ENCODE results near the gene PM20D1. TPM values are rescaled to one million over a fixed set of nuclear protein-coding genes. Genes with fewer than 3 reads are reported as not detected.

Gene PM20D1
- total and polyA plus RNA-seq, 2 donors (not counting 1 experiment from before 2014, with no cell fraction given), result not detected

- Histone ChIP-seq H2AFZ (ENCODE audit: low read length) (no peak overlapping the region), H3K4me3 (replicated peaks in 1 of 4; ENCODE audit: control extremely low read depth in 1 of 4, insufficient read depth in 1 of 4, low read depth in 3 of 4, low read length in 4 of 4) (no peak overlapping the region), H3K4me1 (ENCODE audit: control insufficient read depth, extremely low read depth, insufficient read depth, low read length) (no peaks in the 10 kb centered on the region), H3K4me2 (ENCODE audit: extremely low read depth, insufficient read depth, low read length) (no peak overlapping the region), H3K27ac (ENCODE audit: insufficient read depth, low read length) (no peak overlapping the region), H3K79me2 (ENCODE audit: control insufficient read depth, insufficient read depth, low read length) (no peaks in the 10 kb centered on the region), H4K20me1 (ENCODE audit: control insufficient read depth, extremely low read depth, insufficient read depth, low read length) (no peaks in the 10 kb centered on the region), H3K9me3 (ENCODE audit: control insufficient read depth, insufficient read depth, low read depth, low read length) (no peaks in the 10 kb centered on the region), H3K27me3 (ENCODE audit: control insufficient read depth, insufficient read depth, low read length) (no peaks in the 10 kb centered on the region), H3K9ac (ENCODE audit: insufficient read depth, low read length) (no peak overlapping the region), H3K36me3 (ENCODE audit: control insufficient read depth, insufficient read depth, low read length) (no peaks in the 10 kb centered on the region)
- TF ChIP-seq EZH2 (IDR thresholded peaks at IDR 0.05; ENCODE audit: low read length, missing control alignments) (no peak), CTCF (conservative IDR thresholded peaks at IDR 0.05 in 1 of 2, IDR thresholded peaks at IDR 0.05 in 1 of 2; ENCODE audit: low read depth in 1 of 2, low read length in 2 of 2) (no peak)
- no peak for DNase-seq (ENCODE audit: low read depth in 2 of 2)
Measured at GRCh38 chr1:205782627-205783432, 67.1 kb downstream of the PM20D1 start.

- H3K79me2 ChIP-seq (ENCODE audit: control insufficient read depth, insufficient read depth, low read length), result no peaks in the 10 kb centered on the region
- H3K4me2 ChIP-seq (ENCODE audit: extremely low read depth, insufficient read depth, low read length), result no peak overlapping the region
- no peaks in the 10 kb centered on the region for H3K9me3 ChIP-seq (ENCODE audit: control insufficient read depth, insufficient read depth, low read depth, low read length)
- no peak for DNase-seq (ENCODE audit: low read depth in 2 of 2)
- H3K36me3 ChIP-seq (ENCODE audit: control insufficient read depth, insufficient read depth, low read length), result no peaks in the 10 kb centered on the region
- H4K20me1 ChIP-seq (ENCODE audit: control insufficient read depth, extremely low read depth, insufficient read depth, low read length), result no peaks in the 10 kb centered on the region
- H3K4me1 ChIP-seq (ENCODE audit: control insufficient read depth, extremely low read depth, insufficient read depth, low read length), result no peaks in the 10 kb centered on the region
- no peaks in the 10 kb centered on the region for H3K27me3 ChIP-seq (ENCODE audit: control insufficient read depth, insufficient read depth, low read length)
- H3K4me3 ChIP-seq (replicated peaks in 1 of 4; ENCODE audit: control extremely low read depth in 1 of 4, insufficient read depth in 1 of 4, low read depth in 3 of 4, low read length in 4 of 4), result no peak overlapping the region
- no peak for TF ChIP-seq EZH2 (IDR thresholded peaks at IDR 0.05; ENCODE audit: low read length, missing control alignments)
- no peak for TF ChIP-seq CTCF (conservative IDR thresholded peaks at IDR 0.05 in 1 of 2, IDR thresholded peaks at IDR 0.05 in 1 of 2; ENCODE audit: low read depth in 1 of 2, low read length in 2 of 2)
- no peak overlapping the region for H3K27ac ChIP-seq (ENCODE audit: insufficient read depth, low read length)
- H3K9ac ChIP-seq (ENCODE audit: insufficient read depth, low read length), result no peak overlapping the region
- H2AFZ ChIP-seq (ENCODE audit: low read length), result no peak overlapping the region
Measured at GRCh38 chr1:205780335-205780734, 69.6 kb downstream of the PM20D1 start.

Other genes with a start within 250 kb of the PM20D1 start
- gene ELK4, start 218.1 kb downstream of the PM20D1 start, total RNA-seq, result 11.0 and 11.7 TPM in 2 replicates
- gene ELK4, start 218.1 kb downstream of the PM20D1 start, polyA plus RNA-seq, result 8.0 and 11.8 TPM in 2 replicates
- 1.5 and 2.3 TPM in 2 replicates for gene SLC45A3, start 169.6 kb downstream of the PM20D1 start, total RNA-seq
- gene SLC45A3, start 169.6 kb downstream of the PM20D1 start, polyA plus RNA-seq, result 0.90 and 1.1 TPM in 2 replicates
- 98.1 and 113 TPM in 2 replicates for gene NUCKS1, start 100.0 kb downstream of the PM20D1 start, total RNA-seq
- 113 and 137 TPM in 2 replicates for gene NUCKS1, start 100.0 kb downstream of the PM20D1 start, polyA plus RNA-seq
- 26.2 and 35.2 TPM in 2 replicates for gene RAB29, start 74.7 kb downstream of the PM20D1 start, total RNA-seq
- 31.5 and 34.5 TPM in 2 replicates for gene RAB29, start 74.7 kb downstream of the PM20D1 start, polyA plus RNA-seq
- 14.6 and 24.6 TPM in 2 replicates for gene SLC41A1, start 36.9 kb downstream of the PM20D1 start, total RNA-seq
- gene SLC41A1, start 36.9 kb downstream of the PM20D1 start, polyA plus RNA-seq, result 28.5 and 28.9 TPM in 2 replicates
- gene SLC26A9, start 93.3 kb upstream of the PM20D1 start, total RNA-seq, result not detected in 2 replicates
- not detected in 2 replicates for gene SLC26A9, start 93.3 kb upstream of the PM20D1 start, polyA plus RNA-seq
- gene RAB7B, start 153.3 kb upstream of the PM20D1 start, total RNA-seq, result 5.4 and 9.1 TPM in 2 replicates
- 15.5 and 20.1 TPM in 2 replicates for gene RAB7B, start 153.3 kb upstream of the PM20D1 start, polyA plus RNA-seq
- gene CTSE, start 173.8 kb upstream of the PM20D1 start, total RNA-seq, result not detected in 2 replicates
- gene CTSE, start 173.8 kb upstream of the PM20D1 start, polyA plus RNA-seq, result not detected in 2 replicates
- gene RHEX, start 203.0 kb upstream of the PM20D1 start, total RNA-seq, result not detected in 2 replicates
- gene RHEX, start 203.0 kb upstream of the PM20D1 start, polyA plus RNA-seq, result not detected in 2 replicates